Measurements from ENCODE around the gene SERHL2.

DNA sequence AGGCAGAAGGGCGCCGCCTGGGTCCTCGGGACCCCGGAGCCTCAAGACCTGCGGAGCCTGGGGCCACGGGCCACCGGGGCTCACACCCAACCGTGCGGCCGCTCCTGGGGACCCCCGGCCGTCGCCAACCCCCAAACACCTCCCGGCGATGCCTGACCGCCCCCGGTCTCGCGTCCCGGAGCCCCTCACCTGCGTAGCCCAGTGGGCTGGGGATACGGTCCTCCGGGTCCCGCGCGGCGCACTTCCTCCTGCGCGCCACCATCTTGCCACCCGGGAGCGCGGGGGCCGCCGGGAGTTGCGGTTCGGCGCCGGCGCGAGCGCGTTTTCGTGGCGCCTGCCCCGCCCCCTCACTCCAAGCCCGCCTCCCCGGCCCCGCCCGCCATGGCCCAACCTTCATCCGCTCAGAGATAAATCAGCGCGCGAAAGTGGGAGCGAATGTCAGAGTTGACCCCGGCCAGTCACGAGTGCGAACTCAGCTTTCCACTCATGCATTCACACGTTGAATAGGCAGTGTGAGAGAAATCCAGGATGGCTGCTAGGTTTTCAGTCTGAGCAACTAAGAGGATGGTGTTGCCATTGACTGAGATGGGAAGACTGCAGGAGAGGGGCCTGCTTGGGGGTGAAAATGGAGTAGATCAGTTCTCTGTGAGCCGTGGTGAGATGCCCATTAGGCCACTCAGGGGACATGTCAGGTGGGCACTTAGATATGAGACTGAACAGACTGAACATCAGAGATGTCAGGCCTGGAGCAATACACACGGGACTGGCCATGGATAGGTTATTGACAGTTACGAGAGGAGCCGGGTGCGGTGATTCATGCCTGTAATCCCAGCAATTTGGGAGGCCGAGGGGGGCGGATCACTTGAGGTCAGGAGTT lies 34.0 kb upstream of the SERHL2 start, which contains the start of gene RRP7A:
- no peak for TF ChIP-seq EZH2 (IDR thresholded peaks at IDR 0.05; ENCODE audit: insufficient read depth, poor library complexity, severe bottlenecking)
- no peak for TF ChIP-seq EZH2phosphoT487 (IDR thresholded peaks at IDR 0.05; ENCODE audit: insufficient read depth, low read depth)
